Stimulated activated CD4-positive, alpha-beta T cell treated with anti-CD3 and anti-CD28 coated beads, Interleukin-15, amount 100 ng/mL, for 1 hour (primary cell): ENCODE data around the gene XIRP1.

Experiments
- DNase-seq, 2 donors: peaks; one replicate each; pipeline ENCODE4 v3.0.0-alpha.2; 2020; ENCODE audit warnings: low read depth in 1 of 2, low spot score in 1 of 2

The XIRP1 gene

DNA sequence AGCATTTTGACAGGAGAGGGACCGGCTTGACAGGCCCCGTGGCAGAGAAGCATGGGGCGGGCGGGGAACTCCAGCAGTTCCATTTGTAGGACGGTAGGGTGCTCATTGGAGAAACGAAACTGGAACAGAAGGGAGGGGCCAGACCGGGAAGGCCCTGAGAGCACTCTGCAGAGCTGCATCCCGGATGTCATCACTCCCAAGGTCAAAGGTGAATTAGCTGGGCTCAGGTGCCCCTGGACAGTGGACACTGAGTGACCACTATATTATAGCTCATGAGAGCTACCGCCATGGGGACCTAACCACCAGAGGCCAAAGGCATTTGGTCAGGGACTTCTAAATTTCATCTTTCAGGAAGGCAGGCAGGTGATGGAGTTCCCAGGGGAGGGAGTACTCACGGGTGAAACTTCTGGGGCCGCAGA, 46.3 kb downstream of the XIRP1 start:
- DNase-seq, result no peak

DNA sequence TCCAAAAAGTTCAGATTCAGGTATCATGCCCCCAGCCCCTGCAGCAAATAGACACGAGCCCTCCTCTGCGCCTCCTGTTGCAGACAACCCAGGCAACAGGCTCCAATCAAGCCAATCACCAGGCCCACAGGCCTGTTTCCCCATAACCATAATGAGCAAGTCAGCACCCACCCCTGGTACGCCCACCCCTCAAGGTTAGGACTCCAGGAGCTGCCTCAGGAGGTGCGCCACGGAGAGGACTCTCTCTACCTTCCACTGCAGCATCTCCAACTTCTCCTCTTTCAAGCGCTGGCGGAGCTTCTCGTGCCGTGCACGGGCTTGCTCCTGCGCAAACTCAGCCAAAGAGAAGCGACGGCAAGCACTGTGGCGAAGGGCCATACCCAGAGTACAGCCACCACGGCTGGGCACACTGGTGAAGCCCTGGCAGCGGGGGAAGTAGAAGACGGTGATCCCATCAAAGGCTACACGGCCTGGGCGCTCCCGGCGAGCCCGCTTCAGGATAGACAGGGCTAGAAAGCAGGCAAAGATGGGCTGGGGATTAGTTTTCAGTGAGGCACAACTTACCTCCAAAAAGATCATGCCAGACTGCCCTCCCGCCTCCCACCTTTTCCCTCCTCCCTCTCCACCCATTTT, 47.5 kb downstream of the XIRP1 start:
- DNase-seq, result no peak

DNA sequence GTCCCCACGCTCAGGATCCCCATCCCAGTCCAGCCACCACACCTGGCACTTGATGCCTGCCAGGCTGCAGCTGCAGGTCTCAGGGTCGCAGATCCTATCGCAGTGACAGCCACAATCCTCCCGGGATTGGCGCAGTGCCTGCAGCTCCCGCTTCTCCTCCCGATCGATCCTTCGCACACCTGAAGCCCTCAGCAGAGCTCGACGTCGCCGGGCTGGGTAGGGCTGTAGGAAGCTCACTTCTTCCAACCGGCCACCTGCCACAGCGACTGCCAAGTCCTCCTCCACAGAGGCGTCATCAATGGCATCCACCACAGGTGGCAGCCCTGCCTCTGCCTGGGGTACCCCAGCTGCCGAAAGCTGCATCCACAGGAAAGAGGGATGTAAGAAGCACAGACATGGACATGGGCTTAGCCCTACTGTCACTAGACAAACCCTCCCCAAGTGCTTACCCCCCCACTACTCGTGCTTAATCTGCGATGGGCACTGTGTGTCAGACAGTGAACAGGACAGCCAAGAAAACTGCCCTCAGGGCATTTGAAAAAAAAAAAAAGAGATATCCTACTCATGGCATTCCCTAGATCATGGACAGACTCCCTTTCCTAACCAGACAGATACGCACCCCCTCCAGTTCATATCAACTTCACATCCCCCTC, 48.2 kb downstream of the XIRP1 start:
- no peak for DNase-seq

- no peak for DNase-seq
Measured at GRCh38 chr3:39143051-39143885, 49.1 kb downstream of the XIRP1 start.

- DNase-seq, result no peak
Measured at GRCh38 chr3:39142067-39142466, 50.3 kb downstream of the XIRP1 start.

GRCh38 chr3:39141171-39141995, 51.0 kb downstream of the XIRP1 start:
- DNase-seq, result no peak

GRCh38 chr3:39140341-39140971, 51.9 kb downstream of the XIRP1 start:
- DNase-seq, result no peak

GRCh38 chr3:39139442-39139841, 53.0 kb downstream of the XIRP1 start:
- no peak for DNase-seq

- no peak for DNase-seq
Measured at GRCh38 chr3:39138804-39139415, 53.5 kb downstream of the XIRP1 start.

- DNase-seq, result no peak
Measured at GRCh38 chr3:39137991-39138803, 54.2 kb downstream of the XIRP1 start.

DNA sequence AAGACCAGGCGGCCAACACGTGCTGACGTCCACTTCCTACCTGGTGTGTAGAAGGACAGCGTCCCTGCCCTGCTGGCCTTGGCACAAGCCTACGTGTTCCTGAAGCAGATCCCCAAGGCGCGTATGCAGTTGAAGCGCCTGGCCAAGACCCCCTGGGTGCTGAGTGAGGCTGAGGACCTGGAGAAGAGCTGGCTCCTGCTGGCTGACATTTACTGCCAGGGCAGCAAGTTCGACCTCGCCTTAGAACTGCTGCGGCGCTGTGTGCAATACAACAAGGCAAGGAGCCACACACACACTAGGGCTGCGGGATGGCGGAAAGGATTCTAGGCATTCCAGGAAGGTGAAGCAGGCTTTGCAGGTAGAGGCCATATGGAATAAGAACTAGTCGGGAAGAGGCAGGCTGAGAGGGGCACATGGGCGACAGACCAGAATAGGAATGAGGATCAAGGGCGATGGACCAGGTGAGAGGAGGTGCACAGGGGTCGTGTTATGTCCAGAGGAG, 54.9 kb downstream of the XIRP1 start:
- no peak for DNase-seq

DNA sequence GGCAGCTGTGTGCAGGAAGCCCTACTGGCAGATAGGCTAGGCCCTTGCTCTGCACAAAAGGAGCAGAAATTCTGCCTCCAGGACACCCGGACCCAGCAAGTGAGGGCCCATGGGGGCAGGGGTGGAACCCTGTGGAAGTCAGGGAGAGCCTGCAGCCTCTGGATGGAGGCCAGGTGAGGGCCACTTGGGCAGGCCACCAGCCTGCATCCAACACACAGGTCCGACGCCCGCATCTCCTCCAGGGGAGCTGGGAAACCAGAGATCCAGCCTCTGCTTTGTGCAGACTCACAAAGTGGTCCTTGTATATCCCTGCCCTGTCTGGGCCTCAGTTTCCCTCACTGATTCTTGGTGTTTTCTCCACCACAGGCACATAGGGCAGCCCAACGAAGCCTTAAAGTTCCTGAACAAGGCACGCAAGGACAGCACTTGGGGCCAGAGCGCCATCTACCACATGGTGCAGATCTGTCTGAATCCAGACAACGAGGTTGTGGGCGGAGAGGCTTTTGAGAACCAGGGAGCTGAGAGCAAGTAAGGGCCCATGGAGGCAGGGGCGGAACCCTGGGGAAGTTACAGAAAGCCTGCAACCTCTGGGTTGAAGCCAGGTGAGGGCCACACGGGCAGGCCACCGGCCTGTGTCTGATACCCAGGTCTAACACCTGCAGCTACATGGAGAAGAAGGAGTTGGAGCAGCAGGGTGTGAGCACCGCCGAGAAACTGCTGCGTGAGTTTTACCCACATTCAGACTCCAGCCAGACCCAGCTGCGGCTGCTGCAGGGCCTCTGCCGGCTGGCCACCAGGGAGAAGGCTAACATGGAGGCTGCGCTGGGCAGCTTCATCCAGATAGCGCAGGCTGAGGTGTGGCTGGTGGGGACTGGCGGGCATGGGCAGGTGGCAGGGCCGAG, 55.6 kb downstream of the XIRP1 start:
- no peak for DNase-seq

GRCh38 chr3:39135170-39135805, 57.1 kb downstream of the XIRP1 start:
- no peak for DNase-seq

GRCh38 chr3:39134305-39134704, 58.1 kb downstream of the XIRP1 start:
- DNase-seq, result no peak

DNA sequence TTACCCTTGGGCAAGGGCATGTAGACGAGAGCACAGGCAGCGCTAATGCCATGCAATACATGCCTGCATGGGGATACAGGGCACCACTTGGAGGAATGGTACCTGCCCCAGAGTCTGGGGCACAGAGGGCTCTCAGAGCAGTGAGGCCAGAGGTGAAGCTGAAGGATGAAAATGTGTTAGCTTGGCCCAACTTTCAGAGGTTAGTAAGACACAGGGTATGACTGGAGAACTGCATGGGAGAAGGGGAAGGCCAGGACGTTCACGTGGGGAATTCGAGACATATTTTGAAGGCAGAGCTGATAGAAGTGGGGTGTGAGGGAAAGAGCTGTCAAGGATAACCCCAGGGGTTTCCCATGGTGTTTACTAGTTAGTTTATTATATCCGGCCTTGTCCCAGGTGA, 58.6 kb downstream of the XIRP1 start:
- no peak for DNase-seq
